ENCODE results near the gene WDR38.

DNA sequence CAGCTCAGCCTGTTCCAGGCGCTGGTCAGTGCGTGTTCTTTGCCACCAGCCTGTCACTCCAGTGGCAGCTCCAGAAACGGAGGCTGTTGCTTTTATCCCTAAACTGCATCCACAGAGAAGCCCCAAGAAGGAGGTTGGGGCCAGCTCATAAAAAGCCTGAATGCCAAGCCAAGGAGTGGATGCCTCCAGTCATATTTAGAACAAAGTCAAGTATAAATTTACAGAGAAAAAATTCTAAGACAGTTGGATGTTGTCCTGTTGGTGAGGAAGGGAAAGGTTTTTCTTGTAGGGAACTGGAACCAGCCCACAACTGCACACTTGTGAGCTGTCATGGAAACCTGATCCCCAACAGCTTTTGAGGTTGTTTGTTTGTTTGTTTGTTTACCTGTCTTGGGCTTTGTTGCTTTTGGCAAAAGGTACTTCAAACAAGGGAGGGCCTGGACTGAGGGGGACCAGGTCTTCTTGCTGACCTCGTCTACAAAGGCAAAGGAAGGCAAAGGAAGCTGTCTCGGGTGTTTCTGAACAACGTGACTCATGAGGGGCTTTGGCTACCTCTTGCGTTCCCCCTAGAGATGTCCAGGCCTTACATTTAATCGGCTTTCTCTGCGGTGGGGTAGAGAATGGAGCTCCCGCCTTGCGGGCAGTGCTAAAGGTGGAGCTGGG lies 39.6 kb upstream of the WDR38 start:
- TF ChIP-seq, protein P1, sequence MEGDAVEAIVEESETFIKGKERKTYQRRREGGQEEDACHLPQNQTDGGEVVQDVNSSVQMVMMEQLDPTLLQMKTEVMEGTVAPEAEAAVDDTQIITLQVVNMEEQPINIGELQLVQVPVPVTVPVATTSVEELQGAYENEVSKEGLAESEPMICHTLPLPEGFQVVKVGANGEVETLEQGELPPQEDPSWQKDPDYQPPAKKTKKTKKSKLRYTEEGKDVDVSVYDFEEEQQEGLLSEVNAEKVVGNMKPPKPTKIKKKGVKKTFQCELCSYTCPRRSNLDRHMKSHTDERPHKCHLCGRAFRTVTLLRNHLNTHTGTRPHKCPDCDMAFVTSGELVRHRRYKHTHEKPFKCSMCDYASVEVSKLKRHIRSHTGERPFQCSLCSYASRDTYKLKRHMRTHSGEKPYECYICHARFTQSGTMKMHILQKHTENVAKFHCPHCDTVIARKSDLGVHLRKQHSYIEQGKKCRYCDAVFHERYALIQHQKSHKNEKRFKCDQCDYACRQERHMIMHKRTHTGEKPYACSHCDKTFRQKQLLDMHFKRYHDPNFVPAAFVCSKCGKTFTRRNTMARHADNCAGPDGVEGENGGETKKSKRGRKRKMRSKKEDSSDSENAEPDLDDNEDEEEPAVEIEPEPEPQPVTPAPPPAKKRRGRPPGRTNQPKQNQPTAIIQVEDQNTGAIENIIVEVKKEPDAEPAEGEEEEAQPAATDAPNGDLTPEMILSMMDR (IDR thresholded peaks at IDR 0.05; ENCODE audit: low read depth, low read length, poor library complexity, severe bottlenecking), result no peak
- no peak for TF ChIP-seq EZH2phosphoT487 (IDR thresholded peaks at IDR 0.05; ENCODE audit: borderline replicate concordance, low read length)
